GM12875 (cell line): Measurements from ENCODE around the gene FAM120AOS.

Experiments used
- H3K4me3 ChIP-seq: one replicate; pipeline ENCODE4 v1.5.1; 2011; ENCODE audit warnings: low read depth, low read length, control low read depth
- CTCF ChIP-seq: IDR thresholded peaks from 2 replicates; pipeline ENCODE4 v1.5.1; 2011; ENCODE audit warnings: low read depth, mild to moderate bottlenecking, control low read depth, inconsistent platforms, low read length, moderate library complexity, borderline replicate concordance; ENCODE audit not compliant: insufficient read depth

The FAM120AOS gene

GRCh38 chr9:93463638-93464248 is 10.4 kb upstream of the FAM120AOS start:
- no peak overlapping the region for H3K4me3 ChIP-seq
- TF ChIP-seq CTCF, result no peak

- no peak overlapping the region for H3K4me3 ChIP-seq
- TF ChIP-seq CTCF, result no peak
Measured at GRCh38 chr9:93461821-93462220, 8.4 kb upstream of the FAM120AOS start.

GRCh38 chr9:93461414-93461743 is 8.0 kb upstream of the FAM120AOS start:
- TF ChIP-seq CTCF, result no peak

GRCh38 chr9:93460689-93461413 is 7.5 kb upstream of the FAM120AOS start:
- no peak overlapping the region for H3K4me3 ChIP-seq
- TF ChIP-seq CTCF, result no peak

More at GRCh38 chr9:93461414-93461743, 8.0 kb upstream of the FAM120AOS start:
- H3K4me3 ChIP-seq, result no peak overlapping the region

GRCh38 chr9:93459432-93459847 is 6.1 kb upstream of the FAM120AOS start:
- no peak for TF ChIP-seq CTCF
- no peak overlapping the region for H3K4me3 ChIP-seq

- TF ChIP-seq CTCF, result no peak
- no peak overlapping the region for H3K4me3 ChIP-seq
Measured at GRCh38 chr9:93458712-93459111, 5.3 kb upstream of the FAM120AOS start.

GRCh38 chr9:93457006-93457405 is 3.6 kb upstream of the FAM120AOS start:
- TF ChIP-seq CTCF, result no peak
- no peak overlapping the region for H3K4me3 ChIP-seq
